Kidney tubule cell (primary cell): ENCODE results near the gene GNAT2.
A peak's percentile ranks its signal among the peaks of the same experiment; 100 is the strongest.
"Not testable (repeated sequence)": the region's sequence is repeated elsewhere in the genome, so short reads cannot be mapped to it uniquely, and the experiment has no call there.

Experiments used
- DNase-seq: peaks from one replicate; pipeline ENCODE4 v3.0.0-alpha.2; 2018; ENCODE audit warnings: low spot score

Gene GNAT2

GRCh38 chr1:109619576-109620400, at the start of gene GNAT2, which contains the start of gene AMPD2:
TSS of gene GNAT2 (minus strand) at chr1:109619616. CDS start at chr1:109612870, 6,746 bp downstream.
TSS of gene AMPD2 (plus strand) at chr1:109619837. CDS start at chr1:109621176, 1,339 bp downstream.
- DNase-seq: peak; percentile 87

GRCh38 chr1:109668123-109668775, 48.8 kb upstream of the GNAT2 start:
- DNase-seq: peak; percentile 1

GRCh38 chr1:109667452-109668122, 48.2 kb upstream of the GNAT2 start, which contains the start of gene GSTM2:
TSS of gene GSTM2 (plus strand) at chr1:109668057. CDS start at chr1:109668116, 59 bp downstream.
- peak; percentile 66 for DNase-seq

- DNase-seq: no peak
Observed at GRCh38 chr1:109664671-109665070, 45.3 kb upstream of the GNAT2 start.

- no peak for DNase-seq
Observed at GRCh38 chr1:109661391-109661790, 42.0 kb upstream of the GNAT2 start.

GRCh38 chr1:109660691-109661026, 41.2 kb upstream of the GNAT2 start:
- not testable (repeated sequence) for DNase-seq

- DNase-seq: peak; percentile 65
Observed at GRCh38 chr1:109659997-109660690, 40.7 kb upstream of the GNAT2 start.

- DNase-seq: peak; percentile 60
Observed at GRCh38 chr1:109659145-109659544, 39.7 kb upstream of the GNAT2 start.

GRCh38 chr1:109658533-109659042, 39.2 kb upstream of the GNAT2 start:
- DNase-seq: no peak

GRCh38 chr1:109657970-109658369, 38.6 kb upstream of the GNAT2 start:
- no peak for DNase-seq

GRCh38 chr1:109657395-109657794, 38.0 kb upstream of the GNAT2 start:
- DNase-seq: no peak

GRCh38 chr1:109655615-109656519, 36.5 kb upstream of the GNAT2 start, which contains the start of gene GSTM4:
TSS of gene GSTM4 (plus strand) at chr1:109656099. CDS start at chr1:109656390, 291 bp downstream.
- DNase-seq: peak; percentile 65

- no peak for DNase-seq
Observed at GRCh38 chr1:109654519-109654918, 35.1 kb upstream of the GNAT2 start.

- no peak for DNase-seq
Observed at GRCh38 chr1:109653306-109653705, 33.9 kb upstream of the GNAT2 start.

GRCh38 chr1:109652402-109652801, 33.0 kb upstream of the GNAT2 start:
- DNase-seq: no peak

GRCh38 chr1:109650609-109651008, 31.2 kb upstream of the GNAT2 start:
- DNase-seq: no peak

- no peak for DNase-seq
Observed at GRCh38 chr1:109649491-109649914, 30.1 kb upstream of the GNAT2 start.

- no peak for DNase-seq
Observed at GRCh38 chr1:109644670-109645069, 25.3 kb upstream of the GNAT2 start.

GRCh38 chr1:109643385-109644230, 24.2 kb upstream of the GNAT2 start:
- DNase-seq: peak; percentile 74

- DNase-seq: no peak
Observed at GRCh38 chr1:109642626-109643025, 23.2 kb upstream of the GNAT2 start.
